H1 (cell line): ENCODE data around the gene RASGEF1B. TPM values are rescaled to one million over a fixed set of nuclear protein-coding genes. Genes with fewer than 3 reads are reported as not detected.

ENCODE experiments used
- CTCF ChIA-PET: fragments of 300-600 bp; sonication (Branson Sonifier 250); formaldehyde crosslinking; loops from one replicate; lab custom pipeline; 2021; ENCODE audit not compliant: partially characterized antibody; lab: Charles Lee
- POLR2A ChIA-PET: fragments of 300-600 bp; sonication (Branson Sonifier 250); formaldehyde crosslinking; loops from one replicate; lab custom pipeline; 2021; ENCODE audit warnings: inconsistent platforms; ENCODE audit not compliant: partially characterized antibody; lab: Charles Lee
- DNase-seq, 2 experiments: peaks; one replicate each; pipeline versions ENCODE4 v3.0.0 to v3.0.0-alpha.2; 2010 to 2022; ENCODE audit warnings: low spot score in 2 of 2, low read depth in 1 of 2, mixed read lengths in 1 of 2
- FAIRE-seq: peaks from 2 replicates; lab custom pipeline; 2011; peaks lifted over from hg19 to GRCh38; lab: Jason Lieb, UNC
- H2AFZ ChIP-seq: 2 replicates; pipeline ENCODE4 v1.8.1; 2012; ENCODE audit warnings: low read length, inconsistent platforms
- H2AK5ac ChIP-seq: 2 replicates; pipeline ENCODE4 v1.6.1; 2013; ENCODE audit warnings: low read depth, low read length
- H2BK120ac ChIP-seq: replicated peaks from 2 replicates; pipeline ENCODE3; 2013; ENCODE audit warnings: low read depth, low read length, inconsistent platforms
- H2BK12ac ChIP-seq: 2 replicates; pipeline ENCODE4 v1.6.1; 2013; ENCODE audit warnings: low read depth, low read length
- H2BK15ac ChIP-seq: 2 replicates; pipeline ENCODE4 v1.6.1; 2013; ENCODE audit warnings: low read length
- H2BK20ac ChIP-seq: 2 replicates; pipeline ENCODE4 v1.6.1; 2013; ENCODE audit warnings: low read length
- H2BK5ac ChIP-seq: 2 replicates; pipeline ENCODE4 v1.6.1; 2013; ENCODE audit warnings: low read depth, low read length
- H3K14ac ChIP-seq: 2 replicates; pipeline ENCODE4 v1.6.1; 2013; ENCODE audit warnings: inconsistent platforms; ENCODE audit not compliant: insufficient read length
- H3K18ac ChIP-seq: 2 replicates; pipeline ENCODE4 v1.6.1; 2013; ENCODE audit warnings: low read length; ENCODE audit errors: extremely low read depth
- H3K23ac ChIP-seq: 2 replicates; pipeline ENCODE4 v1.6.1; 2013; ENCODE audit warnings: inconsistent platforms; ENCODE audit not compliant: insufficient read length
- H3K23me2 ChIP-seq: 2 replicates; pipeline ENCODE4 v1.6.1; 2013; ENCODE audit warnings: low read depth, low read length
- H3K27ac ChIP-seq: 2 replicates; pipeline ENCODE4 v1.6.1; 2011; ENCODE audit warnings: low read depth, low read length, inconsistent platforms
- H3K27me3 ChIP-seq, 4 experiments: replicated peaks in 1 of 4; 1 replicate in 1 of 4; 2 replicates in 3 of 4; pipeline versions ENCODE4 v1.6.1 to v1.8.1; 2011 to 2013; ENCODE audit warnings: low read length in 3 of 4, mild to moderate bottlenecking in 3 of 4, inconsistent platforms in 2 of 4, mixed read lengths in 2 of 4, moderate library complexity in 1 of 4; ENCODE audit not compliant: control insufficient read depth in 3 of 4, insufficient read depth in 3 of 4; ENCODE audit errors: extremely low read depth in 1 of 4
- H3K36me3 ChIP-seq, 4 experiments: 2 replicates each; pipeline versions ENCODE4 v1.6.1 to v1.8.1; 2011 to 2013; ENCODE audit warnings: mild to moderate bottlenecking in 4 of 4, low read length in 3 of 4, moderate library complexity in 2 of 4, control low read depth in 1 of 4, inconsistent platforms in 1 of 4; ENCODE audit not compliant: insufficient read depth in 4 of 4, control insufficient read depth in 2 of 4
- H3K4ac ChIP-seq: replicated peaks from 2 replicates; pipeline ENCODE3; 2013; ENCODE audit warnings: low read length, low read depth, mixed read lengths, inconsistent platforms; ENCODE audit not compliant: insufficient read length
- H3K4me1 ChIP-seq, 4 experiments: replicated peaks in 1 of 4; 1 replicate in 1 of 4; 2 replicates in 3 of 4; pipeline versions ENCODE4 v1.6.1 to v1.8.1; 2011 to 2013; ENCODE audit warnings: low read length in 3 of 4, inconsistent platforms in 2 of 4, mixed read lengths in 1 of 4; ENCODE audit not compliant: insufficient read depth in 4 of 4, control insufficient read depth in 3 of 4
- H3K4me2 ChIP-seq, 2 experiments: 2 replicates each; pipeline versions ENCODE4 v1.6.1 to v1.8.1; 2011 to 2013; ENCODE audit warnings: low read depth in 2 of 2, low read length in 2 of 2, control low read depth in 1 of 2, inconsistent platforms in 1 of 2, mild to moderate bottlenecking in 1 of 2; ENCODE audit not compliant: insufficient read depth in 1 of 2
- H3K4me3 ChIP-seq, 4 experiments: fragments of 200-600, 300-600 bp in 1 of 4; sonication (generic), shearing (Covaris generic), sonication (Bioruptor Twin) in 1 of 4; 2 replicates each; pipeline versions ENCODE4 v1.5.1 to v1.8.1; 2011 to 2016; ENCODE audit warnings: low read length in 4 of 4, low read depth in 3 of 4, control low read depth in 2 of 4, inconsistent platforms in 2 of 4, mild to moderate bottlenecking in 2 of 4, mixed read lengths in 1 of 4, moderate library complexity in 1 of 4; ENCODE audit not compliant: insufficient read depth in 2 of 4; ENCODE audit errors: extremely low read depth in 1 of 4
- H3K56ac ChIP-seq: replicated peaks from 2 replicates; pipeline ENCODE3; 2013; ENCODE audit warnings: low read depth, mild to moderate bottlenecking, mixed read lengths, low read length, inconsistent platforms; ENCODE audit not compliant: insufficient read length
- H3K79me1 ChIP-seq: 2 replicates; pipeline ENCODE4 v1.6.1; 2013; ENCODE audit warnings: low read depth, low read length, control low read depth
- H3K79me2 ChIP-seq, 2 experiments: 2 replicates each; pipeline versions ENCODE4 v1.6.1 to v1.8.1; 2012 to 2013; ENCODE audit warnings: low read length in 2 of 2, mild to moderate bottlenecking in 2 of 2, inconsistent platforms in 1 of 2; ENCODE audit not compliant: insufficient read depth in 2 of 2, control insufficient read depth in 1 of 2
- H3K9ac ChIP-seq, 4 experiments: replicated peaks in 1 of 4; 1 replicate in 1 of 4; 2 replicates in 3 of 4; pipeline versions ENCODE4 v1.6.1 to v1.8.1; 2011 to 2013; ENCODE audit warnings: low read depth in 3 of 4, low read length in 3 of 4, control low read depth in 2 of 4, mild to moderate bottlenecking in 2 of 4, moderate library complexity in 2 of 4, inconsistent platforms in 1 of 4; ENCODE audit errors: extremely low read depth in 1 of 4
- H3K9me3 ChIP-seq, 2 experiments: 2 replicates each; pipeline versions ENCODE4 v1.6.1 to v1.8.1; 2012 to 2013; ENCODE audit warnings: mild to moderate bottlenecking in 2 of 2, moderate library complexity in 2 of 2, control low read depth in 1 of 2, inconsistent platforms in 1 of 2, low read depth in 1 of 2, low read length in 1 of 2, mixed read lengths in 1 of 2; ENCODE audit not compliant: insufficient read depth in 2 of 2
- H4K20me1 ChIP-seq, 2 experiments: replicated peaks in 1 of 2; 2 replicates each; pipeline versions ENCODE3 to v1.8.1; 2011 to 2013; ENCODE audit warnings: inconsistent platforms in 2 of 2, low read length in 2 of 2, mild to moderate bottlenecking in 1 of 2; ENCODE audit not compliant: insufficient read depth in 2 of 2, control insufficient read depth in 1 of 2
- H4K5ac ChIP-seq: 2 replicates; pipeline ENCODE4 v1.6.1; 2013; ENCODE audit warnings: low read length, low read depth, mixed read lengths, inconsistent platforms; ENCODE audit not compliant: insufficient read length
- H4K8ac ChIP-seq: 2 replicates; pipeline ENCODE4 v1.8.0; 2013; ENCODE audit warnings: mild to moderate bottlenecking, moderate library complexity, low read length, inconsistent platforms; ENCODE audit not compliant: insufficient read depth; ENCODE audit errors: extremely low read depth
- H4K91ac ChIP-seq: replicated peaks from 2 replicates; pipeline ENCODE3; 2013; ENCODE audit warnings: low read length, mixed read lengths, inconsistent platforms; ENCODE audit not compliant: insufficient read length
- CEBPB ChIP-seq: IDR thresholded peaks from 2 replicates; pipeline ENCODE4 v1.6.1; 2012; ENCODE audit warnings: low read depth, low read length
- CTCF ChIP-seq, 3 experiments: IDR thresholded peaks; 1 replicate in 2 of 3; 2 replicates in 1 of 3; pipeline versions ENCODE4 v1.5.1 to v1.6.1; 2011; ENCODE audit warnings: low read length in 3 of 3, mild to moderate bottlenecking in 3 of 3, inconsistent platforms in 2 of 3, low read depth in 1 of 3, moderate library complexity in 1 of 3; ENCODE audit not compliant: insufficient read depth in 1 of 3; ENCODE audit errors: control extremely low read depth in 1 of 3
- EZH2 ChIP-seq: fragments of 200-600 bp; sonication (generic); IDR thresholded peaks from 2 replicates; pipeline ENCODE4 v1.7.1; 2012; ENCODE audit warnings: low read depth, mild to moderate bottlenecking, moderate library complexity, low read length, inconsistent platforms; ENCODE audit not compliant: severe bottlenecking
- GABPA ChIP-seq: IDR thresholded peaks from 2 replicates; pipeline ENCODE4 v1.6.1; 2011; ENCODE audit warnings: mild to moderate bottlenecking, low read length, moderate library complexity, borderline replicate concordance; ENCODE audit not compliant: insufficient read depth
- GTF2F1 ChIP-seq: IDR thresholded peaks from 2 replicates; pipeline ENCODE4 v1.6.1; 2012; ENCODE audit warnings: low read depth, low read length, improper control_type of control experiment, borderline replicate concordance
- MAFK ChIP-seq: IDR thresholded peaks from 2 replicates; pipeline ENCODE4 v1.6.1; 2012; ENCODE audit warnings: low read depth, mild to moderate bottlenecking, improper control_type of control experiment, low read length
- NRF1 ChIP-seq: IDR thresholded peaks from 2 replicates; pipeline ENCODE4 v1.6.1; 2011; ENCODE audit warnings: mild to moderate bottlenecking, low read depth, low read length, improper control_type of control experiment
- PHF8 ChIP-seq: fragments of 200-600 bp; sonication (generic); conservative IDR thresholded peaks from 2 replicates; pipeline ENCODE4 v1.7.1; 2012; ENCODE audit warnings: low read depth, mild to moderate bottlenecking, inconsistent platforms, low read length, moderate library complexity
- RFX5 ChIP-seq: IDR thresholded peaks from 2 replicates; pipeline ENCODE4 v1.6.1; 2011; ENCODE audit warnings: low read depth, low read length, improper control_type of control experiment, borderline replicate concordance
- SP4 ChIP-seq: IDR thresholded peaks from 2 replicates; pipeline ENCODE4 v1.6.1; 2012; ENCODE audit warnings: low read length, inconsistent platforms
- YY1 ChIP-seq: IDR thresholded peaks from 2 replicates; pipeline ENCODE4 v1.6.1; 2011; ENCODE audit warnings: low read depth, mild to moderate bottlenecking, low read length
- ZNF274 ChIP-seq: IDR thresholded peaks from 2 replicates; pipeline ENCODE4 v1.7.0; 2012; ENCODE audit warnings: low read length, borderline replicate concordance; ENCODE audit errors: extremely low read depth
- WGBS, 2 experiments: shearing (Covaris generic) in 1 of 2; methylation state at CpG; one replicate each; pipeline versions ENCODE4 v1.1.6 to v1.1.7; 2013 to 2015; ENCODE audit warnings: low lambda C conversion rate in 2 of 2, mixed read lengths in 2 of 2, inconsistent platforms in 1 of 2, low coverage in 1 of 2, missing lambda C conversion rate in 1 of 2; ENCODE audit not compliant: insufficient replicate concordance in 2 of 2, insufficient coverage in 1 of 2, insufficient read length in 1 of 2; ENCODE audit errors: extremely low coverage in 1 of 2, missing lambda C conversion rate in 1 of 2; 5-methylcytosine and 5-hydroxymethylcytosine counted together
- polyA plus RNA-seq, 7 experiments: library from polyadenylated mRNA; depleted of rRNA in 3 of 7; stranded (reverse) in 5 of 7; unstranded in 2 of 7; fragments of >200 nt in 5 of 7; fragments of 200-250 nt in 2 of 7; gene quantifications; 1 replicate in 5 of 7; 2 replicates in 1 of 7; 4 replicates in 1 of 7; pipeline versions ENCODE4 v1.2.1 to v1.2.3, GENCODE V29; 2011 to 2013; ENCODE audit warnings: missing spikeins in 2 of 7, mixed read lengths in 2 of 7
- total RNA-seq: library from RNA; stranded (reverse); fragmentation: NEBNext Ultra II Directional; extraction: Animal tissue kit (Norgen Biotek cat#: 25700); gene quantifications from 2 replicates; pipeline ENCODE4 v1.2.1, GENCODE V29; 2021

The RASGEF1B gene
- total and polyA plus RNA-seq, 2 of the 8 experiments (the other 6 are each of a cell fraction or from before 2014, with no cell fraction given) = 1.6 to 4.7 TPM

- H3K79me2 ChIP-seq = no peaks in the 10 kb centered on the region
- no peak overlapping the region for H3K4ac ChIP-seq
- no peaks in the 10 kb centered on the region for H3K23me2 ChIP-seq
- no peak overlapping the region for H2AK5ac ChIP-seq
- no peak overlapping the region for H3K56ac ChIP-seq
- no peak overlapping the region for H2BK20ac ChIP-seq
- no peak overlapping the region for H3K4me2 ChIP-seq
- DNase-seq = no peak
- no peak overlapping the region for H2BK5ac ChIP-seq
- H3K36me3 ChIP-seq = no peaks in the 10 kb centered on the region
- CTCF ChIA-PET = interaction anchor here (1.6 to 2.6 kb wide), 2 partner anchors 19 to 24 kb away, joined by 6 to 9 read pairs; no protein-coding TSS in a partner anchor
- POLR2A ChIA-PET = interaction anchor here (0.8 kb wide), 1 partner anchor 339 kb away, joined by 4 read pairs; no protein-coding TSS in a partner anchor
- H4K20me1 ChIP-seq = no peaks in the 10 kb centered on the region
- no peak overlapping the region for H4K91ac ChIP-seq
- H3K9ac ChIP-seq = no peak overlapping the region
- no peak overlapping the region for H4K5ac ChIP-seq
- no peak overlapping the region for H3K18ac ChIP-seq
- H3K27ac ChIP-seq = no peak overlapping the region
- no peaks in the 10 kb centered on the region for H3K79me1 ChIP-seq
- no peak overlapping the region for H2BK12ac ChIP-seq
- peaks cover 0 to 2% (median 0%) of the 10 kb centered on the region in 4 experiments; a peak in 2 of 7 replicates for H3K4me1 ChIP-seq
- H3K14ac ChIP-seq = no peak overlapping the region
- no peaks in the 10 kb centered on the region for H3K27me3 ChIP-seq
- 100% methylated on average over 1 of the region's 1 CpG; no CpG with 5 or more reads in 1 of the 2 experiments for WGBS, 2 experiments
- no peak overlapping the region for H2AFZ ChIP-seq
- H2BK120ac ChIP-seq = no peak overlapping the region
- H4K8ac ChIP-seq = no peak overlapping the region
- no peak overlapping the region for H2BK15ac ChIP-seq
- H3K23ac ChIP-seq = no peak overlapping the region
- FAIRE-seq = no peak
- H3K9me3 ChIP-seq = peaks cover 0 to 5% of the 10 kb centered on the region in 2 experiments; a peak in 2 of 4 replicates
- no peak overlapping the region for H3K4me3 ChIP-seq
- no peak for TF ChIP-seq GTF2F1
- no peak for TF ChIP-seq ZNF274
- TF ChIP-seq PHF8 = no peak
- no peak for TF ChIP-seq EZH2
- no peak for TF ChIP-seq CTCF (IDR thresholded peaks at IDR 0.05; ENCODE audit: control extremely low read depth in 1 of 3, insufficient read depth in 1 of 3, low read depth in 1 of 3, low read length in 3 of 3)
- no peak for TF ChIP-seq RFX5
- no peak for TF ChIP-seq MAFK
- no peak for TF ChIP-seq YY1
- no peak for TF ChIP-seq NRF1
- TF ChIP-seq CEBPB = no peak
- no peak for TF ChIP-seq GABPA
- TF ChIP-seq SP4 = no peak
Measured at GRCh38 chr4:81491943-81492342, 20.2 kb upstream of the RASGEF1B start.
